OCI-LY1 (cell line): ENCODE results near the gene CDKN2A.

Source experiments
- CTCF ChIP-seq: fragments of 200-600 bp; sonication (generic), shearing (Covaris generic); IDR thresholded peaks from 2 replicates; pipeline ENCODE4 v1.5.1; 2017; ENCODE audit warnings: mild to moderate bottlenecking, antibody characterized with exemption, low read length, moderate library complexity, mixed read lengths
- EZH2 ChIP-seq: fragments of 200-600 bp; sonication (generic), shearing (Covaris generic); IDR thresholded peaks from 2 replicates; pipeline ENCODE4 v1.8.0; 2017; ENCODE audit warnings: borderline replicate concordance, mixed run types, mild to moderate bottlenecking, antibody characterized with exemption, low read length, moderate library complexity, mixed read lengths

- TF ChIP-seq CTCF (no peak), EZH2 (no peak)
Observed at GRCh38 chr9:22043928-22044327, 49.7 kb upstream of the CDKN2A start.
